Endothelial cell of umbilical vein (primary cell): ENCODE data around the gene ESAM. TPM values are rescaled to one million over a fixed set of nuclear protein-coding genes. Genes with fewer than 3 reads are reported as not detected.

ENCODE experiments used
- BruUV-seq: library from RNA; stranded (reverse); fragments of 400-500 nt; replicated peaks from 2 replicates; lab custom pipeline; 2021; lab: Mats Ljungman, UMichigan
- CTCF ChIA-PET: fragments of 300-600, 350-600 bp; sonication (Branson Sonifier 250); formaldehyde crosslinking; loops from one replicate; lab custom pipeline; 2021; ENCODE audit warnings: antibody characterized with exemption, inconsistent platforms; lab: Charles Lee
- POLR2A ChIA-PET: fragments of 300-600, 350-600 bp; sonication (Branson Sonifier 250); formaldehyde crosslinking; loops from one replicate; lab custom pipeline; 2021; ENCODE audit warnings: antibody characterized with exemption, inconsistent platforms; lab: Charles Lee
- DNase-seq: peaks from one replicate; pipeline ENCODE4 v3.0.0-alpha.2; 2011; ENCODE audit warnings: low read depth, low spot score
- FAIRE-seq: peaks from 2 replicates; lab custom pipeline; 2011; peaks lifted over from hg19 to GRCh38; lab: Jason Lieb, UNC
- H2AFZ ChIP-seq: 2 replicates; pipeline ENCODE4 v1.6.0; 2012; ENCODE audit warnings: low read depth, low read length, control low read depth, inconsistent platforms
- H3K27ac ChIP-seq: 2 replicates; pipeline ENCODE4 v1.5.1; 2011; ENCODE audit warnings: low read depth, mild to moderate bottlenecking, control low read depth, low read length, moderate library complexity; ENCODE audit not compliant: insufficient read depth
- H3K27me3 ChIP-seq, 2 experiments: 2 replicates each; pipeline versions ENCODE4 v1.6.0 to v1.6.1; 2011; ENCODE audit warnings: low read length in 2 of 2, mixed read lengths in 1 of 2; ENCODE audit not compliant: control insufficient read depth in 2 of 2, insufficient read depth in 2 of 2
- H3K36me3 ChIP-seq, 2 experiments: 2 replicates in 1 of 2; 3 replicates in 1 of 2; pipeline ENCODE4 v1.5.1; 2011; ENCODE audit warnings: low read length in 2 of 2, mild to moderate bottlenecking in 1 of 2, moderate library complexity in 1 of 2; ENCODE audit not compliant: control insufficient read depth in 2 of 2, insufficient read depth in 2 of 2; ENCODE audit errors: extremely low read depth in 1 of 2
- H3K4me1 ChIP-seq: 3 replicates; pipeline ENCODE4 v1.5.1; 2011; ENCODE audit warnings: mild to moderate bottlenecking, low read length; ENCODE audit not compliant: control insufficient read depth, insufficient read depth; ENCODE audit errors: extremely low read depth
- H3K4me2 ChIP-seq: 2 replicates; pipeline ENCODE4 v1.6.1; 2011; ENCODE audit warnings: low read length, control low read depth, mixed read lengths; ENCODE audit not compliant: insufficient read depth
- H3K4me3 ChIP-seq, 3 experiments: fragments of 200-600 bp in 1 of 3; sonication (generic), shearing (Covaris generic) in 1 of 3; replicated peaks in 1 of 3; 2 replicates each; pipeline ENCODE4 v1.5.1; 2011 to 2016; ENCODE audit warnings: control low read depth in 3 of 3, low read length in 3 of 3, mild to moderate bottlenecking in 2 of 3, inconsistent platforms in 1 of 3, low read depth in 1 of 3, moderate library complexity in 1 of 3; ENCODE audit not compliant: insufficient read depth in 1 of 3
- H3K79me2 ChIP-seq: 2 replicates; pipeline ENCODE4 v1.6.0; 2012; ENCODE audit warnings: low read length, inconsistent platforms; ENCODE audit not compliant: control insufficient read depth, insufficient read depth
- H3K9ac ChIP-seq: replicated peaks from 2 replicates; pipeline ENCODE3; 2011; ENCODE audit warnings: low read length, control low read depth; ENCODE audit not compliant: insufficient read depth; ENCODE audit errors: extremely low read depth
- H3K9me1 ChIP-seq: replicated peaks from 3 replicates; pipeline ENCODE4 v1.6.0; 2011; ENCODE audit warnings: mild to moderate bottlenecking, low read length; ENCODE audit not compliant: control insufficient read depth, insufficient read depth; ENCODE audit errors: extremely low read depth
- H3K9me3 ChIP-seq: replicated peaks from 2 replicates; pipeline ENCODE4 v1.5.1; 2012; ENCODE audit warnings: low read length, inconsistent platforms; ENCODE audit not compliant: control insufficient read depth, insufficient read depth
- H4K20me1 ChIP-seq: replicated peaks from 2 replicates; pipeline ENCODE3; 2011; ENCODE audit warnings: mild to moderate bottlenecking, low read length; ENCODE audit not compliant: control insufficient read depth, insufficient read depth; ENCODE audit errors: extremely low read depth
- CTCF ChIP-seq, 2 donors: IDR thresholded peaks; 1 replicate in 1 of 2; 2 replicates in 1 of 2; pipeline ENCODE4 v1.5.1; 2011; ENCODE audit warnings: low read length in 2 of 2, mild to moderate bottlenecking in 2 of 2, moderate library complexity in 2 of 2, control low read depth in 1 of 2, inconsistent platforms in 1 of 2, low read depth in 1 of 2; ENCODE audit not compliant: insufficient read depth in 1 of 2; ENCODE audit errors: extremely low read depth in 1 of 2
- MYC ChIP-seq: IDR thresholded peaks from one replicate; pipeline ENCODE4 v1.6.1; 2011; ENCODE audit warnings: mild to moderate bottlenecking, low read depth, low read length
- dilution Hi-C: fragments of 300-500 bp; cut with MboI; formaldehyde crosslinking; loops from one replicate; pipeline ENCODE4 v1.15.0; 2019; ENCODE audit warnings: low sequenced_read_pairs; ENCODE audit not compliant: extremely low pct_ligation_motif_present
- intact Hi-C: fragments of 100-400 bp; cut with micrococcal nuclease; formaldehyde crosslinking; loops from one replicate; pipeline ENCODE4 v1.10.0; 2022
- polyA plus RNA-seq, 4 experiments: library from polyadenylated mRNA; depleted of rRNA in 3 of 4; stranded (reverse) in 3 of 4; unstranded in 1 of 4; fragments of >200 nt; gene quantifications; 2 replicates each; pipeline versions ENCODE4 v1.2.1 to v1.2.3, GENCODE V29; 2011 to 2012; ENCODE audit warnings: missing spikeins in 1 of 4
- total RNA-seq: library from RNA; stranded (reverse); gene quantifications from 2 replicates; pipeline ENCODE4 v1.2.3, GENCODE V29; 2021

Gene ESAM
- total and polyA plus RNA-seq, 2 donors (not counting 3 experiments of a cell fraction or from before 2014, with no cell fraction given), result 273 to 383 TPM

DNA sequence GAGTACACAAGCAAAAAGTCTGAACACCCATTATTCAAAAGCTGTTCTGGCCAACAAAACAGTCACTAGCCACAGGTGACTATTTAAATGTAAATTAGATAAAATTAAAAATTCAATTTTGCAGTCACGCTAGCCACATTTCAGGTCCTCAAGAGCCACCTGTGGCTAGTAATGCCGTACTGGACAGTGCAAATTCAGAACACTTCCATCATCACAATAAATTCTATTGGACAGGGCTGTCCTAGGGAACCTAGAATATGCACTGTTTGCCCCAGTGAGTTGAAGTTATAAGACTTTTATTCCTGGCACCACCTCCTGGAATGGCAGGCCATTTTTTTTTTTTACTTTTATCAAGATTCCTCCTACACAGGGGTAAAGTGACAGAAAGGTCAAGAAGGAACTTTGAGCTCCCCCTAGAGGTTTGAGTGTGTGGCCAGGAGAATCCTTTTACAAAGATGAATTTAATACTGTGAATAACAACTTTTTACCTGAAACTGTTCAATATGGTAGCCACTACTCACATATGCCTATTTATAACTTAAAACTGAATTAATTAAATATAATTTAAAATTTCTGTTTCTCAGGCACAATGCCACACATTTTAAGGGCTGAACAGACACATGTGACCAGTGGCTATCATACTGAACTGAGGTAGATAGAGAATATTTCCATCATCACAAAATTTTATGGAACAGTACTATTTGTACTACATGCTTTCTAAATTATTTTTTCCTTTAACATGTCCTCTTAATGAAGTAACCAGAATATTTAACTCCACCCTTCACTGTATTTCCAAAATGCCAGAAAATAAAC is 31.6 kb upstream of the ESAM start:
- Histone ChIP-seq H3K4me1 (peaks cover 9% of the 10 kb centered on the region), H3K4me3 (no peak overlapping the region), H2AFZ (no peak overlapping the region), H3K9ac (no peak overlapping the region), H3K27ac (no peak overlapping the region), H3K9me1 (no peaks in the 10 kb centered on the region), H3K9me3 (no peaks in the 10 kb centered on the region), H3K79me2 (peaks cover 100% of the 10 kb centered on the region), H3K36me3 (no peaks in the 10 kb centered on the region), H3K4me2 (no peak overlapping the region), H3K27me3 (no peaks in the 10 kb centered on the region), H4K20me1 (peaks cover 4% of the 10 kb centered on the region)
- intact Hi-C loops, result loop anchor here (1.0 kb wide), 4 partner anchors 30 to 149 kb away; no protein-coding TSS in a partner anchor
- TF ChIP-seq MYC (no peak), CTCF (IDR thresholded peaks at IDR 0.05; ENCODE audit: extremely low read depth in 1 of 2, insufficient read depth in 1 of 2, low read depth in 1 of 2, low read length in 2 of 2) (peak; percentile 64)
- dilution Hi-C loops, result no loop called here
- POLR2A ChIA-PET, result interaction anchor here (2.0 kb wide), 1 partner anchor 21 kb away, joined by 5 read pairs; no protein-coding TSS in a partner anchor
- BruUV-seq, result no TSS peak
- CTCF ChIA-PET, result interaction anchor here (0.6 to 10.2 kb wide), 36 partner anchors 8 to 166 kb away, joined by 3 to 191 read pairs (median 8); partner anchors contain the start of genes NRGN, SIAE, SPA17 and VSIG2
- FAIRE-seq (no peak), DNase-seq (peak; percentile 70)
